H9 (cell line): ENCODE results near the gene FNDC3A. TPM values are rescaled to one million over a fixed set of nuclear protein-coding genes. Genes with fewer than 3 reads are reported as not detected.

ENCODE experiments used
- DNase-seq: peaks from one replicate; pipeline ENCODE4 v3.0.0-alpha.2; 2017
- H2AFZ ChIP-seq: one replicate; pipeline ENCODE4 v1.6.1; 2013; ENCODE audit warnings: mild to moderate bottlenecking, low read length, control low read depth, moderate library complexity
- H2AK5ac ChIP-seq: 2 replicates; pipeline ENCODE4 v1.6.1; 2013; ENCODE audit warnings: low read length, control low read depth, mixed read lengths; ENCODE audit not compliant: insufficient read length
- H2BK120ac ChIP-seq: one replicate; pipeline ENCODE4 v1.6.1; 2013; ENCODE audit warnings: low read depth, mild to moderate bottlenecking, low read length, control low read depth, inconsistent platforms; ENCODE audit not compliant: poor library complexity, severe bottlenecking
- H2BK12ac ChIP-seq: 2 replicates; pipeline ENCODE4 v1.6.1; 2013; ENCODE audit warnings: low read length, control low read depth, mixed read lengths, low read depth; ENCODE audit not compliant: insufficient read length
- H2BK15ac ChIP-seq: 2 replicates; pipeline ENCODE4 v1.6.1; 2013; ENCODE audit warnings: low read depth, low read length, control low read depth
- H2BK20ac ChIP-seq: one replicate; pipeline ENCODE4 v1.6.1; 2013; ENCODE audit warnings: low read depth, mild to moderate bottlenecking, low read length, control low read depth, inconsistent platforms; ENCODE audit not compliant: poor library complexity, severe bottlenecking
- H2BK5ac ChIP-seq: 2 replicates; pipeline ENCODE4 v1.6.1; 2013; ENCODE audit warnings: low read length, control low read depth, mixed read lengths; ENCODE audit not compliant: insufficient read length
- H3K14ac ChIP-seq: 2 replicates; pipeline ENCODE4 v1.6.1; 2013; ENCODE audit warnings: low read length, control low read depth; ENCODE audit not compliant: insufficient read depth
- H3K18ac ChIP-seq: 2 replicates; pipeline ENCODE4 v1.6.1; 2013; ENCODE audit warnings: low read depth, mild to moderate bottlenecking, mixed read lengths, low read length, control low read depth; ENCODE audit not compliant: insufficient read length
- H3K23ac ChIP-seq: 2 replicates; pipeline ENCODE4 v1.6.1; 2013; ENCODE audit warnings: low read length, control low read depth, mixed read lengths, low read depth; ENCODE audit not compliant: insufficient read length
- H3K23me2 ChIP-seq: 2 replicates; pipeline ENCODE4 v1.6.1; 2013; ENCODE audit warnings: low read depth, mild to moderate bottlenecking, mixed read lengths, low read length, control low read depth; ENCODE audit not compliant: insufficient read length, poor library complexity, severe bottlenecking
- H3K27ac ChIP-seq: 2 replicates; pipeline ENCODE4 v1.5.1; 2013; ENCODE audit warnings: low read length, control low read depth, mixed read lengths, low read depth; ENCODE audit not compliant: insufficient read length
- H3K27me3 ChIP-seq: 2 replicates; pipeline ENCODE4 v1.6.1; 2013; ENCODE audit warnings: low read length, control low read depth, inconsistent platforms; ENCODE audit not compliant: insufficient read depth
- H3K4ac ChIP-seq: 2 replicates; pipeline ENCODE4 v1.6.1; 2013; ENCODE audit warnings: low read depth, mild to moderate bottlenecking, control low read depth, inconsistent platforms, low read length, moderate library complexity
- H3K4me1 ChIP-seq: 2 replicates; pipeline ENCODE4 v1.6.1; 2013; ENCODE audit warnings: low read length, control low read depth, inconsistent platforms; ENCODE audit not compliant: insufficient read depth
- H3K4me2 ChIP-seq: 2 replicates; pipeline ENCODE4 v1.6.1; 2013; ENCODE audit warnings: low read length, control low read depth, mixed read lengths; ENCODE audit not compliant: insufficient read length, insufficient read depth
- H3K56ac ChIP-seq: 2 replicates; pipeline ENCODE4 v1.6.1; 2013; ENCODE audit warnings: low read depth, mild to moderate bottlenecking, mixed read lengths, low read length, control low read depth; ENCODE audit not compliant: insufficient read length
- H3K79me1 ChIP-seq: 2 replicates; pipeline ENCODE4 v1.6.1; 2013; ENCODE audit warnings: low read depth, mild to moderate bottlenecking, moderate library complexity, low read length, control low read depth, inconsistent platforms; ENCODE audit not compliant: insufficient read depth, poor library complexity, severe bottlenecking
- H3K79me2 ChIP-seq: 2 replicates; pipeline ENCODE4 v1.6.1; 2013; ENCODE audit warnings: low read length, control low read depth, inconsistent platforms; ENCODE audit not compliant: insufficient read depth
- H3K9ac ChIP-seq: 2 replicates; pipeline ENCODE4 v1.6.1; 2013; ENCODE audit warnings: low read length, control low read depth, mixed read lengths; ENCODE audit not compliant: insufficient read length; ENCODE audit errors: extremely low read depth
- H3K9me3 ChIP-seq: one replicate; pipeline ENCODE4 v1.6.1; 2013; ENCODE audit warnings: low read depth, low read length, inconsistent platforms; ENCODE audit not compliant: control insufficient read depth
- H3T11ph ChIP-seq: one replicate; pipeline ENCODE4 v1.6.1; 2013; ENCODE audit warnings: mild to moderate bottlenecking, low read length, control low read depth, inconsistent platforms
- H4K20me1 ChIP-seq: one replicate; pipeline ENCODE4 v1.6.1; 2013; ENCODE audit not compliant: control insufficient read depth, insufficient read length, insufficient read depth
- H4K5ac ChIP-seq: 2 replicates; pipeline ENCODE4 v1.6.1; 2013; ENCODE audit warnings: low read depth, mild to moderate bottlenecking, mixed read lengths, low read length, control low read depth; ENCODE audit not compliant: insufficient read length
- H4K8ac ChIP-seq: replicated peaks from 2 replicates; pipeline ENCODE4 v1.6.1; 2013; ENCODE audit warnings: low read length, control low read depth, mixed read lengths, low read depth; ENCODE audit not compliant: insufficient read length
- H4K91ac ChIP-seq: 2 replicates; pipeline ENCODE4 v1.6.1; 2013; ENCODE audit warnings: low read depth, mild to moderate bottlenecking, moderate library complexity, mixed read lengths, low read length, control low read depth; ENCODE audit not compliant: insufficient read length
- H3K27ac Mint-ChIP-seq, 3 experiments: 2 replicates in 2 of 3; 3 replicates in 1 of 3; pipeline ENCODE4 v1.8.0; 2020 to 2021; ENCODE audit warnings: mixed read lengths in 3 of 3, mild to moderate bottlenecking in 1 of 3, moderate library complexity in 1 of 3
- H3K27me3 Mint-ChIP-seq: 2 replicates; pipeline ENCODE4 v1.8.0; 2021; ENCODE audit warnings: low read depth, mild to moderate bottlenecking, moderate library complexity, mixed read lengths
- H3K36me3 Mint-ChIP-seq, 3 experiments: 2 replicates in 2 of 3; 3 replicates in 1 of 3; pipeline ENCODE4 v1.8.0; 2020 to 2021; ENCODE audit warnings: low read depth in 3 of 3, mixed read lengths in 3 of 3; ENCODE audit not compliant: insufficient read depth in 1 of 3
- H3K4me1 Mint-ChIP-seq, 2 experiments: 2 replicates each; pipeline ENCODE4 v1.8.0; 2020; ENCODE audit warnings: mixed read lengths in 2 of 2
- H3K4me3 Mint-ChIP-seq, 2 experiments: 2 replicates in 1 of 2; 3 replicates in 1 of 2; pipeline ENCODE4 v1.8.0; 2020 to 2021; ENCODE audit warnings: mild to moderate bottlenecking in 2 of 2, mixed read lengths in 2 of 2, moderate library complexity in 1 of 2
- H3K9me3 Mint-ChIP-seq, 2 experiments: 2 replicates in 1 of 2; 3 replicates in 1 of 2; pipeline ENCODE4 v1.8.0; 2020; ENCODE audit warnings: mild to moderate bottlenecking in 2 of 2, mixed read lengths in 2 of 2, moderate library complexity in 1 of 2
- CTCF ChIP-seq: fragments of 200-600 bp; sonication (generic); conservative IDR thresholded peaks from 3 replicates; pipeline ENCODE4 v1.8.0; 2021; ENCODE audit warnings: antibody characterized with exemption, mild to moderate bottlenecking
- WGBS: extraction: QIAGEN DNeasy Blood & Tissue Kit; methylation state at CpG from one replicate; pipeline ENCODE4 v1.1.7; 2013; ENCODE audit warnings: missing lambda C conversion rate, low lambda C conversion rate, mixed read lengths; ENCODE audit not compliant: insufficient read length; ENCODE audit errors: extremely low coverage; 5-methylcytosine and 5-hydroxymethylcytosine counted together
- total RNA-seq: library from RNA; stranded (reverse); gene quantifications from 2 replicates; pipeline ENCODE4 v1.2.1, GENCODE V29; 2021

The FNDC3A gene
- total RNA-seq, 1 experiment from 2014 or later = 27.4 TPM

DNA sequence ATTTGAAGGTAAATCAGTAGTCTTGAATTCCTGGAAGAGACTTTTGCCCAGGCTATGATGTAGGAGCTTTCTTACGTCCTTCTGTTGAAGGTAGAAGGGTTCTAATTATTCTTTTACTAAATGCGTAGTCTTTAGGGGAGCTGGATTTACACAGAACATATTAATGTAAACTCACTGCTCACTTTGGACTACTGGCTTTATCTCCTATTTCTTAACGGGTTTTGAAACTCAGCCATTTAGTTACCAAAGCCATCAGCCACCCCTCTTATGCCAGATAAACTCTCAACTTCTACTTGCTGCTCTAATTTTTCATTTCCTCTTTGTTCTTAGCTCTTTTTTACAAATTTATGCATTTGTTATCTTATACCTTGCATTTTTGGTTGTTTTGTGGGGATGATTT lies 81.5 kb downstream of the FNDC3A start:
- H2AK5ac ChIP-seq = no peak overlapping the region
- Mint-ChIP-seq H3K4me3 (no peak overlapping the region), H3K27ac (no peak overlapping the region), H3K27me3 (no peaks in the 10 kb centered on the region), H3K4me1 (peaks cover 26 to 31% of the 10 kb centered on the region in 2 experiments), H3K9me3 (peaks cover 0 to 3% of the 10 kb centered on the region in 2 experiments; a peak in 2 of 5 replicates), H3K36me3 (peaks cover 17 to 21% (median 19%) of the 10 kb centered on the region in 3 experiments)
- no peak overlapping the region for H3K14ac ChIP-seq
- no peak overlapping the region for H3K4me2 ChIP-seq
- no peak overlapping the region for H2AFZ ChIP-seq
- H2BK15ac ChIP-seq = no peak overlapping the region
- no peak overlapping the region for H2BK20ac ChIP-seq
- no peak overlapping the region for H3T11ph ChIP-seq
- no peak for TF ChIP-seq CTCF
- peaks cover 8% of the 10 kb centered on the region; the same call in 1 of the 2 replicates for H3K4me1 ChIP-seq
- no peaks in the 10 kb centered on the region for H4K20me1 ChIP-seq
- H2BK120ac ChIP-seq = no peak overlapping the region
- H3K27me3 ChIP-seq = no peaks in the 10 kb centered on the region
- H2BK12ac ChIP-seq = no peak overlapping the region
- no peaks in the 10 kb centered on the region for H3K9me3 ChIP-seq
- no CpG with 5 or more reads among the region's 3 CpGs for WGBS
- no peak overlapping the region for H2BK5ac ChIP-seq
- no peak for DNase-seq
- H4K5ac ChIP-seq = no peak overlapping the region
- no peak overlapping the region for H4K91ac ChIP-seq
- H3K9ac ChIP-seq = no peak overlapping the region
- no peak overlapping the region for H3K23ac ChIP-seq
- no peak overlapping the region for H3K56ac ChIP-seq
- no peaks in the 10 kb centered on the region for H3K23me2 ChIP-seq
- H3K4ac ChIP-seq = no peak overlapping the region
- H3K79me1 ChIP-seq = no peaks in the 10 kb centered on the region
- no peak overlapping the region for H3K27ac ChIP-seq
- H3K18ac ChIP-seq = no peak overlapping the region
- no peak overlapping the region for H4K8ac ChIP-seq
- no peaks in the 10 kb centered on the region for H3K79me2 ChIP-seq
